Measurements from ENCODE around the gene ADH4.
"Not testable (repeated sequence)": the region's sequence is repeated elsewhere in the genome, so short reads cannot be mapped to it uniquely, and the experiment has no call there.

The ADH4 gene

DNA sequence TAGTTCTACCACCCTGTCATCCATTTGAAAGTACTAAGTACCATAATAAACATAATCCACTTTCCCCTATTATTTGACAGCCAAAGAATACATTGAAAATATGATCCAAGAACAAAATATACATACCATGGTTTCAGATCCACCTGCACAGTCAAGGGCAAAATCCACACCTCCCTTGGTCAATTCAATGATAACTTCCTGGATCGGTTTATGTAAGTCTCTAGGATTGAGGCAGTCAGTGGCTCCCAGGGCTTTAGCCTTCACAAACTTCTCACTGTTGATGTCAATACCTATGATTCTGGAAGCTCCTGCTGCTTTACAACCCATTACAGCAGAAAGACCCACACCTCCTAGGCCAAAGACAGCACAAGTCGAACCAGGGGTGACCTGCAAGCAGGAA, 12.7 kb downstream of the ADH4 start:
- DNase-seq: no peak

DNA sequence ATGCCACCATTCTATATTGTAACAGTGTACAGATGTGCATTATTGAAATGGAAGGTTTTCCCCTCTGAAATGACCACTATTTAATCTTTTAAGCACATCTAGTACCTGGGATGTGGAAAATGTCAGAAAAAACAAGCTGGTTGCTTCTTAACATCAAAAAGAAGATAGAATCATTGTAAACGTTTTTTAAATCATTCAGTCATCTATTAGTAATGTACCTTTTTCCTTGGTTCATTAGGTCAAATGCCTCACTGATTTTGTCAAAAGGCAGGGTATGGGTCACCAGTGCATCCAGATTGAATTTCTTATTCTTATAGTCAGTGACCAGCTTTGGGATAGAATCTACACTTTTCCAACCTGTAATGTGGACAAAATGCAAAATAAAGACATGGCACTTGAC, 17.7 kb downstream of the ADH4 start:
- no peak for DNase-seq

DNA sequence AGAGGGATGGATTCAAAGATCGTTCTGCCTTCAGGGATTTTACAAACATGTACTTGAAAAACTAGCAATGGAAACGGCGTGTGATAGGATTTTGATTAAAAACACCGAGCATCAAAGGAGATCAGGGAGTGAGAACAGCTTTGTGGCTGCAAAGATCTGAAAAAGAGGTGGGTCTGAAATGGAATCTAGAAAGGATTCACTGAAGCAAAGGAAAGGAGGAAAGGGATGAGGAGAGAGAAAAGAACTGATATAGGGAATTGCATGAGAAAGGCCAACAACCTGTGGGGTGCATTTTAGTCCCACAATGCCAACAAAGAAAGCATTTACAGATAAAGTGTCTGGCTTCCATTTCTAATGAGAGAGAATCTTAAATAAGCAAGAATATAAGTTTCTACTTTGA, 23.1 kb downstream of the ADH4 start:
- DNase-seq: no peak

DNA sequence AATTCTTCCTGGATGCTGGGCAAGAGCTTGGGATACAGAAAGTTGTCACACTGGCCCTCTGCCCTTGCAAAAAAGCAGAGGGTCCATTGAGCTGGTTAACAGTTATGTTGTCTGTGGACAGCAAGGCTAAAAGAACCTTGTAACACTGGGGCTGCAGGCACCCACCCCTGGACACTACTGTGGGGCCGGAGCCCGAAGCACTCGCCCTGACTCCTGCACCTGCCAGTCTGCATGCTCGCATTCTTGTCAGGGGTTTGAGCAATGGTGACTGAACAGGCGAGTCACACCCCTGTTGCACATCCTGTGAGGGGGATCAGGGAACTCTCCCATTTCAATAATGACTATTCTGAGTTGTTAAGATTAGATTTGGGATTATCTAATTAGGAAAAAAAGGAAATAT, 23.6 kb downstream of the ADH4 start:
- DNase-seq: no peak

DNA sequence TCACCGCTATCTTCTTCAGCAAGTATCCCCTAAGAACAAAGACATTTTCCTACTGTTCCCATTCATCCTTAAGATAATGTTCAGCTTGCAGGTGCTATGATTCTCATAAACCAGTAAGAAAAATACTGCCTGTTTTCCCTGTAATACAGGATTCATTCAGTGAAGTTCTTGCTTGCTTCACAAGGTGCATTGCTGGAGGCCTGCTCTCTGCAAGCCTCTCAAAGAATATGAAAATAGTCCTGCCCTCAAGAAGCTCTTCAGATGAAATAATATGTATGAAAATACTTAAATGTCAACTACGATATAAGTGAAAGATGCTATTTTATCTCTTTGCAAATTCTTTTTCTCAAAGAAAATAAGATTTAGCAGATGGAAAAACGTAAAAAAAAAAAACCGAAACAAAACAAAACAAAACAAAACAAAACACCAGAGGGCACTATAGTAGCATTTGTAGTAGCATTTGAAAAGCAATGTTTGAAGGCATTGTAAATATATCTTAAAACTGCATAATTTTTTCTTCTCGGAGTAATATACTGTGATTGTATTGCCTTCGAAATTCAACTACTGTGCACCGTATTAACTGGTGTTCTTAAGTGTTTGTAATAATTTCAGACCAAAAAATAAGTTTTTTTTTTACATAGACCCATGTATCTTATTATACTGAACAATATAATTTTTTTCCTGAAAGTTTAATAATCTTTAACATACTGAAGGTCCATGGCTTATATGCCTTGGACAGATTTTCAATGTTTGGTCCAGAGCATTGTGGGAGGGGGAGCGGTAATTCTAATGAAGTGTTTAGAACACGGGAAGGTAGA, 26.0 kb downstream of the ADH4 start:
- DNase-seq: no peak

DNA sequence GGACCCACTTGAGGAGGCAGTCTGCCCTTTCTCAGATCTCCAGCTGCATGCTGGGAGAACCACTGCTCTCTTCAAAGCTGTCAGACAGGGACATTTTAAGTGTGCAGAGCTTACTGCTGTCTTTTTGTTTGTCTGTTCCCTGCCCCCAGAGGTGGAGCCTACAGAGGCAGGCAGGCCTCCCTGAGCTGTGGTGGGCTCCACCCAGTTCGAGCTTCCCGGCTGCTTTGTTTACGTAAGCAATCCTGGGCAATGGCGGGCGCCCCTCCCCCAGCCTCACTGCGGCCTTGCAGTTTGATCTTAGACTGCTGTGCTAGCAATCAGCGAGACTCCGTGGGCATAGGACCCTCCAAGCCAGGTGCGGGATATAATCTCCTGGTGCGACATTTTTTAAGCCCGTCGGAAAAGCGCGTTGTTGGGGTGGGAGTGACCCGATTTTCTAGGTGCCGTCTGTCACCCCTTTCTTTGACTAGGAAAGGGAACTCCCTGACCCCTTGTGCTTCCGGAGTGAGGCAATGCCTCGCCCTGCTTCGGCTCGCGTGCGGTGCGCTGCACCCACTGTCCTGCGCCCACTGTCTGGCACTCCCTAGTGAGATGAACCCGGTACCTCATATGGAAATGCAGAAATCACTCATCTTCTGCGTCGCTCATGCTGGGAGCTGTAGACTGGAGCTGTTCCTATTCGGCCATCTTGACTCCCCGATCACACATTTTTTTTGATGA, 26.8 kb downstream of the ADH4 start:
- DNase-seq: not testable (repeated sequence)

DNA sequence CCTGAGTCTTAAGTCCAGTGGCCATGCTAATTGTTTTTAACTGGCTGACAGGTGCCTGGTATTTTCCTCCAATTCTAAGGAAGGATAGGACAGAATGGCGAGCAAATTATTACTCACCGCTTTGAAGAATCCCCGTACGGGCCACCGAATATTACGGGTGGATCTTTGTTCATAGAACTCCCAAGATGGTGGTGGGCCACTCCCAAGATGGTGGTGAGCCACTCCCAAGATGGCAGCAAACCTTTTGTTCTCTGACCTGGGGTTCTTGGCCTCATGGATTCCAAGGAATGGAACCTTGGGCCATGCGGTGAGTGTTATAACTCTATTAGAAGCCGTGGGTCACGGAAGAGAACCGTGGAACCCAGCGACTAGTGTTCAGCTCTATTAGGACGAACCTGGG, 34.8 kb downstream of the ADH4 start:
- not testable (repeated sequence) for DNase-seq

DNA sequence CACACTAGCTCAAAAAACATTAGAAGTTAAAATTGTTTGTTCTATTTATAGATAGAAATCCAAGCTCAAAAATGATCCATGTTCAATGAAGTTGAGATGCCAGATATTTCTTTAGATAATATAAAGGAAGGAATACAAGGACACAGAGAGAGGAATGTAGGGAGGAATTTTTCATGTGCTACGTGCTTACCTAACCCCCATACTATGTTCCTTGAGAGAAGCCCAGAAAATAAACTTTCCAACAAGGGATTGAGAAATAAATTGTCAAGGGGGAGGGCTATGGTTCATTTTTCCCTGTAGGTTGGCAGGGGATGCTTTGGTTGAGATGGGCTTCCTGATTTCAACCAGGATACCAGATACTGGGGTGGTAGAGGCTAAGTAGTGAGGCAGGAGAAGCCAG, 39.9 kb downstream of the ADH4 start:
- DNase-seq: no peak

DNA sequence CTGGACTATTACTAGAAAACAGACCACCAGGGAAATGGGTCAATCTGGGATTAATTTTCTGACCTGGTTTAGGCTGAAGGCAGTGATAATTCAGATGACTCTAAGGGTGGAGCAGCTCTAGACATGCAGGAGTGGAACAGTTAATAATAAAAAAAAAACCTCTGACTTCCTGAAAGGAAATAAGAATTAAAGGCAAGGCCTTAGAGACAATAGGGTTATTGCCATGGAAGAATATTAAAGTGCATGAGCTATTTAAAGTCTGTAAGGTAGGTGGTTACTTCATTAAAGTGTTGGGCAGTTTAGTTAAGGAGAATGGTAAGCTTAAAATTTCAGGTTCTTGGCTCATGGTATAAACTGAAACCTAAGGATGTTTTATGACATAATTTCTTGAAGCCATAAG, 40.9 kb downstream of the ADH4 start:
- no peak for DNase-seq

DNA sequence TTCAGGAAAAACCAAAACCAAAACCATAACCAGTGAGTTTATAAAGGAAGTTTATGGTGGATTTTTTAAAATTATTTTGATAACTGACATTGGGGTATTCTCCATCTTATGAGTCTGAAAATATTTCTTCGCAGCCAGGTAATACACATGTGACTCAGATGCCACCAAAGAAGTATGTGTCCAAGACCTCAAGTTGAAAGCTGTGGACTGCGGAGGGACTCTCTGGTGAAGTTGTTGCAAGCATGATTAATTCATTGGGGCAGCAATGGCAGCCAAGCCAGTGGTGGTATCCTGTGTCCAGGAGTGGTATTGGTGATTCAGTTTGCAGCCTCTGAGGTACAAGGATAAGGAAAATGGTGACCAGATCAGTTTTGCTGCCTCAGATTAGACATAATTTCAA, 41.5 kb downstream of the ADH4 start:
- DNase-seq: no peak

DNA sequence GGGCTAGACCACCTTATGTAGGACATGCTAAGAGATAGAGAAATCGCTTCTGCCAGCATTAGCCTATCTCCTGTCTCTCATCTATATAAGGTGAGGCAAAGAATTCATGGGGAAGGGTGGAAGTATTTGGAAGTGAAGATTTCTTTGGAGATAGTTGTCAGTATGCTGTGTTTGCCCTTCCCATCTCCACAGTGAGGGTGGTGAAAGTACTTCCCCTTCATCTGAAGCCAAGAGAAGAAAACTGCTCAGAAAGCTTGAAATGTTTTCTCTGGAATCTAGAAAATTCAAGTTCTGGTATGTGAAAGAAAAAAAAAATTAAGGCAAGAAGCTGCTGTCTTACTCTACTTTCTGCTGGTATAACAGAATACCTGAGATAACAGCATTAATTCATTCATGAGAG, 43.2 kb downstream of the ADH4 start:
- no peak for DNase-seq

DNA sequence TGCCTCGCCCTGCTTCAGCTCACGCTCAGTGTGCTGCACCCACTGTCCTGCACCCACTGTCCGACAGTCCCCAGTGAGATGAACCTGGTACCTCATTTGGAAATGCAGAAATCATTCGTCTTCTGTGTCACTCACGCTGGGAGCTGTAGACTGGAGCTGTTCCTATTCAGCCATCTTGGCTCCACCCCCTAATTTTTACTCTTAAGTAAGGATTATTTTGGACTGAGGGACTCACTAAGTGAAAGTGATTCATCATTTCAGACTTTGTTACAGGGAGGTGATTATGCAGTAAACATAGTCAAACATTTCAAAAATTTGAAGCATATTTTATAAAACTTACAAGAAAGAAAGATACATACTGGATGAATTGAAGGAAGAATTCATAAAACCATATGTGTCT, 44.3 kb downstream of the ADH4 start:
- DNase-seq: not testable (repeated sequence)

DNA sequence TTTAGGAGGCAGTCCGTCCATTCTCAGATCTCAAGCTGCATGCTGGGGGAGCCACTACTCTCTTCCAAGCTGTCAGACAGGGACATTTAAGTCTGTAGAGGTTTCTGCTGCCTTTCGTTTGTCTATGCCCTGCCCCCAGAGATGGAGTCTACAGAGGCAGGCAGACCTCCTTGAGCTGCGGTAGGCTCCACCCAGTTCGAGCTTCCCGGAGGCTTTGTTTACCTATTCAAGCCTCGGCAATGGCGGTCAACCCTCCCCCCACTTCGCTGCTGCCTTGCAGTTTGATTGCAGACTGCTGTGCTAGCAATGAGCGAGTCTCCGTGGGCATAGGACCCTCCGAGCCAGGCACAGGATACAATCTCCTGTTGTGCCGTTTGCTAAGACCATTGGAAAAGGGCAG, 44.8 kb downstream of the ADH4 start:
- DNase-seq: no peak

DNA sequence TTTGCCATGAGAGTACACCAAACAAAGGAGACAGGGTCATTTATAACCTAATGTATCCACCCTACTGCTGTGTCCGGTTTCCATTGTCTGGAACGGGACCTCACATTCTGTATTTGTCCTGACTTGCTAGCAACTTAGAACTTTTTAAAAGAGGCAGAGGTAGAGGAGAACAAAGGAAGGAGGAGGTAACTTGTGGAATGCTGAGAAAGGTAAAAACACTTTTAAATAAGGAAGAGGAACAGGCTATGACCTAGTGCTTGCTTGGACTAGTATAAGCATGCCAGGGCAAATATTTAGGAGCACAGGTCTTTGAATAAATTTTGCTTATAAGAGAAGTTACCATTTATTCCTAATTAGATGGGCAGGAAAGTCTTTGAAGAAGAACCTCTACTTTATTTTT, 52.3 kb downstream of the ADH4 start:
- not testable (repeated sequence) for DNase-seq

DNA sequence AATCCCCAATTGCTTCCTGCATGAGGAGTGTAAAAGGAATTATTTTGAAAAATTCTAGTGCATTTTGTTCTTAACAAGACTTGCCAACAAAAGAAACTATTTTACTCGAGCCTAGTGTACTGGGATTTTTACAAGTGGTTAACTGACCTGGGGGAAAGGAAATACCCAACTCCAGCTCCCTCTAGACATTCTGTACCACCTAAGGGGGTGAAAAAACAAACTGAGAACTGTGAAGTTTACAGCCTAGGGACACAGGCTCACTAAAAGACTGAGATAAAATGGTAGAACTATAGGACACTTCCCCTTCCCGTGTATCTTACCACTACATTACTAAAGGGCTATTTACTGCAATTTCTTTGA, 52.9 kb downstream of the ADH4 start:
- DNase-seq: no peak

DNA sequence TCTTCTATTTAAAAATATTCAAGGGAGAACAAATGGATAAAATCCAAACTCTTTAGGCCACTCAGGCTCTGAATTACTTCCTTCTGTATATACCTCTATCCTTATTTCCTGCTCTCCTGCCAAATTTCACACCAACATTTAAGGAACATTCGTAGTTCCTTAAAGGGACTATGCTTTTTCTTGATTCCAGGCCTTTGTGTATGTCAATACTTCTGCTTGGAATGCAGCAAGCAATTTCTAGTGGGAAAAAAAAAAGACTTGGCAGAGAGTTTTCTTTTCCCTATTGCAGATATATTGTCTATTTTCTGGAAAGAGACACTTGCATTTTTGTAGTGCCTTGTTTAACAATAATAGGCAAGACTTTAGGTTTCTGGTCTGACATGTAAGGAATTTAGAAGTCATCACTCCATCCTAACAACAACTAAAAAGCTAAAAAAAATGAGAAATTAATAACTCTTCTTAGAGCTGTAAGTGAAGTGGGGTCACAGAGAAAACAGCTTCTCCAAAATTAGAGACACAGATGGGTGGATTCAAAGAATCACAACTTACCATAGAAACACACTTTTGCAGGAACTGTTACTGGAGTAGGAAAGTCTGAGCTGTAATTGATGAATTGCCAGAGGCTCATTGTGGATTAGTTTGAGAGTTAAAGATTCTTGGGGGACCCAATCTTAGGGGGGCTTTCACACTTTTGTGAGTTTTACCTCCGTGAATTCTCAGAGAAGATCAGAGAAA, 53.4 kb downstream of the ADH4 start:
- no peak for DNase-seq

DNA sequence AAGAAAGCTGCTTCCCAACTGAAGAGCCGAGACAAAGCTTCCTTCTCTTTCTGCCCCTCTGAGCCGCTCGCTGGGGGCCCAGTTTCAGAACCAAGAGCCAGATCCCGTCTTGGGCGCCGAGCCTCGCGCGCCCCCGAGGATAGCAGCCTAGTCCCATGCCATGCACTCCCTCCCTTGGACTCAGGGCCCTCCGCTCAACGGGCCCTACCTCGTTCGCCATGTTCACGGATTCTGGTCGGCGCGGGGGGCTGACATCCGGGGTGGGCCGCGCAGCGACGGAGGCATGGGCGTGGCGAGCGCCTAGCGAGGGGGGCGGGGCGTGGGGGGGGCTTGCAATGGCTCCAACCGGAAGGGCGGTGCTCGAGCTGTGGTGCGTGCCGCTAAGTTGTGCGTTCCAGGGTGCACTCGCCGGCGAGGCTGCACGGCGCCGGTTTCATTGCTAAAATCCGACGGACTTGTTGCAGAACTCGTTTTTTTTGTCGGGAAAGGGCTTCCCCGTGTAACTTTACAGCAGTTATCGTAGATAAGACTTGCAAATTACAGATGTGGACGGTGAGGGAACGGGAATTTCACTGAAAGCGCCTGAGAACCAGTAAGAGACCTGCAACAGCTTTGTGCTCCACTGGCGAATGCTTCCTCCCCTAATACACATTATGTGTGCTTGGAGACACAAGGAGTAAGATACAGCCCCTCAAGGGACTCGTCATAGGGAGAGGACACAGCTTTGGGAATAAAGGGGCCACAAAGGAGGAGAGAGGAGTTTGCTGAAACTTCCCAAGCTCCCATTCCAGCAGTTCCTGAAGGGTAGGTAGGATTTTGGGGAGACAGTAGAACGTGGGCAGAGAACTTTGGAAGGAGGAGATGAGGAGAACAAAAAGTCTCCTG, 55.4 kb downstream of the ADH4 start, which contains the start of gene ADH5:
Gene ADH5 (minus strand): TSS at position 308 of the 885 bp plus-strand sequence. CDS start 88 bp downstream, at position 220.
- peak; percentile 51 for DNase-seq

DNA sequence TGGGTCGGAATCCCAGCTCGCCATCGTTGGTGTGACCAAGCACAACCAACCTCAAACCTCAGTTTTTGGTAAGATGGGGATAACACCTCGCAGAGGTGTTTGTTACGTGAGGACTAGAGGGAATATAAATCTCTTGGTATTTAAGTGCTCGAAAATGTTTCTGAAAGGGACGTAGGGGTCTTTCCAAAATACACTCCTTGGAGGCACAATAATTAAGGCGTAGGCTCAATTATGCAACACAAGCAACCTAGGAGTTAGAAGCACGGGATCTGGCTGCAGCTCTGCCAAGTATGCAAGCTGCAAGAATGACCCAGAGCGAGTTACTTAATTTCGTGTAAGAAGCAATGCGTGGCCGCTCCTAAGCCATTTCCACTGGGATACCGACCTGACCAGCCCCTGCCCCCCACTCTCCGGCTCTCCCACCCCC, 56.1 kb downstream of the ADH4 start:
- DNase-seq: no peak

DNA sequence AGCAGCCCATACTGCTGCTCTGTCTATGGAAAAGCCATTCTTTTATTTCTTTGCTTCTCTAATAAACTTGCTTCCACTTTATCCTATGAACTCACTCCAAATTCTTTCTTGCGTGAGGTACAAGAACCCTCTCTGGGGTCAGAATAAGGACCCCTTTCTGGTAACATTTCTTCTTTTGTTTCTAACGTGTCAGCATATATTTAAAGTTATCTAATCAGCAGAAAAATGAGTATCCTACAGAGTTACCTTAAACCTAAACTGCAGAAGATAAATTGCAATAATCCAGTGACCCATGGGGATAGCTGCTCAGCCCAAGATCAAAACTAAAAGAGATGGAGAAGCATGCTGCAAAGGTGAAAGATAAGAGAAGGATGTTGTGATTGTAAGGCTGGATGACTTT, 59.5 kb downstream of the ADH4 start:
- no peak for DNase-seq

DNA sequence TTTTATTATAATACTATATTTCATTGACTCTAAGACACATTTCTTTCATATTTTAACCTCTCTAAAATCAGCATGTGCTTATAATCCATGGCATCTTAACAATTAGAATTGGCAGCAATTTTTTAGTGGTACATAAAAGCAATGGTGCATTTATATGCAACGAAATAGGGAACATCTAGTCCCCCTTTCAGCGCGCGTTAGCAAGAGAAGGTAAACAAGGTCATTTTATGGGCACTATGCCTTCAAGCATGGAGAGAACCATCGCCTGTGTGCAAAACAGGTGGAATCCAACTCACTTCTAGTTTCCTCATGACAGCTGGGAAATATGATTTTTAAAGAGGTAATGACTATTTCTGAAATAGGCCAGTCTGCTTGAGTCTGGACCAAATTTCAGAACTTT, 61.9 kb downstream of the ADH4 start:
- no peak for DNase-seq

DNA sequence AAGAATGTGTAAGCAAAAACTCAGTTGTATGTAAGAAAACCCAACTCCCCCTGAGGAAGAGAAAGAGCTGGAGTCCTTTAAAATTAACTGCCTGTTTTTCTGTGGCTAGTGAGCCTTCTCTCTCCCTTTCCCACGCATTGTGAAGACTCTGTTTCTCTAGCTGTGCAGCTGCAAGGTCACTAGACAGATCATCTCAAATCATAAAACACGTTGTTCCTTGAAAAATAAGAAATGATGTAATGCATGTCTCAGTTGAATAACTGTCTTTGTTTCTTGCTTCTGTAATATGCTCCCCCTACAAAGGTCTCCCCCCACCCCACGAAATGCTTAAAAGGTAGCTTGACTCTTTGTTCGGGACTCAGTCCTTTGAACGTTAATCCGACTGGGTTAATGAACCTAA, 63.2 kb downstream of the ADH4 start:
- not testable (repeated sequence) for DNase-seq

DNA sequence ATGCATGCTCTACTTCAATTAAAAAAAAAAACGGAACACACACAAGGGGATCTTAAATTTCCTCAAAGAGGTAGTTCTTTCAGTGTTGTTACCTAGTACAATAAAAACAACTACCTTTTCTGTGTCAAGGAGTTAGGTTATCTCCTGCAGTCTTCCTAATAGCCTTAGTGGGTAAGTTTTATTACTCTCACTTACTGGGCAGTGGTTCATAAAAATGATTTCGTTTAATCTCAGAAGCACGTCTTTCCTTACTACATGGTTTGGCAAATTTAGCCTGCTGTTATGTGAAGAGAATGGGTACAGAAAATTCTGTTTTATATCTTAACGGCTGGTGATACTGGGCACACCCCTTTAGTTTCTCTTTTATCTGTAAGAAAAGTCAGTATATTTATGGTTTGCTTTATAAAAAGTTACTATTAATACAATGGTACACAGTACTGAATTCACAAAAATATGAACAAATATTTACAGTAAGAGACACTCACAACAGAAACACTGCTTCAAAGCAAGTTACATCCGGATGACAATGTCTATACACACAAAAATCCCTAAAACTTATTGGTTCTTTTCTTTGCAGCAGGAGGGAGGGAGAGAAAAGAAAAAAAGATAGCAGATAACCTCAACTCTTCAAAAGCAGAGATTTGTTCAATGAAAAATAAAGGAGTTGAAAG, 64.3 kb downstream of the ADH4 start:
- DNase-seq: no peak
